Astrocyte (in vitro differentiated cells and primary cell): ENCODE data around the gene EFCAB6. TPM values are rescaled to one million over a fixed set of nuclear protein-coding genes. Genes with fewer than 3 reads are reported as not detected.

Source experiments
- DNase-seq: peaks from one replicate; pipeline ENCODE4 v3.0.0-alpha.2; 2010; ENCODE audit warnings: low read depth
- FAIRE-seq: peaks from 2 replicates; lab custom pipeline; 2011; peaks lifted over from hg19 to GRCh38; lab: Jason Lieb, UNC
- H2AFZ ChIP-seq: 2 replicates; pipeline ENCODE4 v1.6.0; 2012; ENCODE audit warnings: low read depth, low read length, inconsistent platforms
- H3K27ac ChIP-seq: 2 replicates; pipeline ENCODE4 v1.5.1; 2011; ENCODE audit warnings: low read depth, low read length, inconsistent platforms
- H3K27me3 ChIP-seq: 2 replicates; pipeline ENCODE4 v1.6.0; 2011; ENCODE audit warnings: low read length, inconsistent platforms; ENCODE audit not compliant: insufficient read depth
- H3K36me3 ChIP-seq: 2 replicates; pipeline ENCODE4 v1.5.1; 2011; ENCODE audit warnings: low read length, inconsistent platforms; ENCODE audit not compliant: insufficient read depth
- H3K4me1 ChIP-seq: 2 replicates; pipeline ENCODE4 v1.5.1; 2011; ENCODE audit warnings: low read length, inconsistent platforms; ENCODE audit not compliant: insufficient read depth
- H3K4me2 ChIP-seq: 2 replicates; pipeline ENCODE4 v1.6.0; 2012; ENCODE audit warnings: low read length, inconsistent platforms
- H3K4me3 ChIP-seq: 2 replicates; pipeline ENCODE4 v1.5.1; 2011; ENCODE audit warnings: low read depth, mild to moderate bottlenecking, low read length, inconsistent platforms; ENCODE audit not compliant: insufficient read depth
- H3K79me2 ChIP-seq: 2 replicates; pipeline ENCODE4 v1.6.0; 2012; ENCODE audit warnings: mild to moderate bottlenecking, low read length, inconsistent platforms; ENCODE audit not compliant: insufficient read depth
- H3K9ac ChIP-seq: 2 replicates; pipeline ENCODE4 v1.6.0; 2012; ENCODE audit warnings: mild to moderate bottlenecking, low read length, inconsistent platforms
- H3K9me3 ChIP-seq: 2 replicates; pipeline ENCODE4 v1.5.1; 2012; ENCODE audit warnings: low read depth, mild to moderate bottlenecking, low read length, inconsistent platforms; ENCODE audit not compliant: insufficient read depth
- H4K20me1 ChIP-seq: 2 replicates; pipeline ENCODE4 v1.6.0; 2012; ENCODE audit warnings: low read length, inconsistent platforms; ENCODE audit not compliant: insufficient read depth
- H3K27ac Mint-ChIP-seq: one replicate; pipeline ENCODE4 v1.8.0; 2021; ENCODE audit warnings: mild to moderate bottlenecking, mixed read lengths; ENCODE audit not compliant: unreplicated experiment
- H3K27me3 Mint-ChIP-seq: one replicate; pipeline ENCODE4 v1.8.0; 2021; ENCODE audit warnings: low read depth, mixed read lengths; ENCODE audit not compliant: unreplicated experiment
- H3K36me3 Mint-ChIP-seq: one replicate; pipeline ENCODE4 v1.8.0; 2021; ENCODE audit warnings: low read depth, mixed read lengths; ENCODE audit not compliant: unreplicated experiment
- H3K4me1 Mint-ChIP-seq: one replicate; pipeline ENCODE4 v1.8.0; 2021; ENCODE audit warnings: low read depth, mixed read lengths; ENCODE audit not compliant: unreplicated experiment
- H3K4me3 Mint-ChIP-seq: one replicate; pipeline ENCODE4 v1.8.0; 2021; ENCODE audit warnings: mild to moderate bottlenecking, moderate library complexity, mixed read lengths; ENCODE audit not compliant: unreplicated experiment
- H3K9me3 Mint-ChIP-seq: one replicate; pipeline ENCODE4 v1.8.0; 2021; ENCODE audit warnings: mild to moderate bottlenecking, mixed read lengths; ENCODE audit not compliant: unreplicated experiment
- EZH2 ChIP-seq: IDR thresholded peaks from 2 replicates; pipeline ENCODE4 v1.6.1; 2012; ENCODE audit warnings: mild to moderate bottlenecking, low read length, inconsistent platforms; ENCODE audit not compliant: insufficient read depth
- total RNA-seq: library from RNA; stranded (reverse); gene quantifications from 2 replicates; pipeline ENCODE4 v1.2.1, GENCODE V29; 2021
- TF ChIP-seq, protein P1 (sequence below): IDR thresholded peaks from 2 replicates; pipeline ENCODE4 v1.5.1; 2011; ENCODE audit warnings: low read depth, mild to moderate bottlenecking, inconsistent platforms, low read length, moderate library complexity; ENCODE audit not compliant: insufficient read depth

Gene EFCAB6
- total RNA-seq, 1 donor from 2014 or later: 1.2 TPM

DNA sequence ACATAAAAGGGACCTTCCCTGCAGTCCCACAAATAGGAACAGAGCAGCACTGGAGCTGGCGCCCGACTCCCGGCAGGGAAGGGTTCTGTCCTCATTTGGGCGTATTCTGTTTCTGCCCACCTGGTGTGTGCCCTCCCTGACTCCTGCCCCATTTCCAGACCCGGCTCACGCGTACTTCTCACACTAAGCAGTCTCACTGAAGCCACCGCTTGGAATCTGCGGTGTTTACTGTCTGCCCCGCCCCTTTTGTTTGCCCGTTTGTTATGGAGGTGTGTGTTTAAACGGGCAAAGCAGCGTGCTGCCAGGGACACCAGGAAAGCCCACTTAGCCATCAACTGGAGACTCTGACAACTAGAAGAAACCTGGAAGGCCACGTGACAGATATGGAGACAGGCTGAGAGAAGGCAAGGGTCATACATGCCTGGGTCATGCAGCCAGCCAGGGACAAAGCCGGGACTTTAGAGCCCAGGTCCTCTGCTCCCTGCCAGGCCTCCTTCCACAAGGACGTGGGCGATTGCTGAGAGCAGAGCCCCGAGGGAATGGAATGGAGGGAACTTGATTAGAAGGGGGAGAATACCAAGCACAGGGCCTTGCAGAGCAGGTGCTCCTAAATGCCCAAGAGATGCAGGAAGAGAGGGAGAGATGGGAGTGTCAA lies 8.7 kb upstream of the EFCAB6 start:
- Mint-ChIP-seq H3K4me3 (no peak overlapping the region), H3K27me3 (peaks cover 2% of the 10 kb centered on the region), H3K4me1 (peaks cover 10% of the 10 kb centered on the region), H3K9me3 (no peaks in the 10 kb centered on the region), H3K27ac (no peak overlapping the region), H3K36me3 (peaks cover under 1% of the 10 kb centered on the region)
- H3K4me1 ChIP-seq: no peaks in the 10 kb centered on the region
- H3K4me2 ChIP-seq: no peak overlapping the region
- FAIRE-seq: no peak
- H3K79me2 ChIP-seq: no peaks in the 10 kb centered on the region
- H3K9ac ChIP-seq: no peak overlapping the region
- no peaks in the 10 kb centered on the region for H4K20me1 ChIP-seq
- no peak for DNase-seq
- H3K36me3 ChIP-seq: no peaks in the 10 kb centered on the region
- no peaks in the 10 kb centered on the region for H3K27me3 ChIP-seq
- no peak overlapping the region for H2AFZ ChIP-seq
- no peak overlapping the region for H3K4me3 ChIP-seq
- no peak overlapping the region for H3K27ac ChIP-seq
- no peaks in the 10 kb centered on the region for H3K9me3 ChIP-seq
- TF ChIP-seq EZH2: no peak
- TF ChIP-seq, protein P1, sequence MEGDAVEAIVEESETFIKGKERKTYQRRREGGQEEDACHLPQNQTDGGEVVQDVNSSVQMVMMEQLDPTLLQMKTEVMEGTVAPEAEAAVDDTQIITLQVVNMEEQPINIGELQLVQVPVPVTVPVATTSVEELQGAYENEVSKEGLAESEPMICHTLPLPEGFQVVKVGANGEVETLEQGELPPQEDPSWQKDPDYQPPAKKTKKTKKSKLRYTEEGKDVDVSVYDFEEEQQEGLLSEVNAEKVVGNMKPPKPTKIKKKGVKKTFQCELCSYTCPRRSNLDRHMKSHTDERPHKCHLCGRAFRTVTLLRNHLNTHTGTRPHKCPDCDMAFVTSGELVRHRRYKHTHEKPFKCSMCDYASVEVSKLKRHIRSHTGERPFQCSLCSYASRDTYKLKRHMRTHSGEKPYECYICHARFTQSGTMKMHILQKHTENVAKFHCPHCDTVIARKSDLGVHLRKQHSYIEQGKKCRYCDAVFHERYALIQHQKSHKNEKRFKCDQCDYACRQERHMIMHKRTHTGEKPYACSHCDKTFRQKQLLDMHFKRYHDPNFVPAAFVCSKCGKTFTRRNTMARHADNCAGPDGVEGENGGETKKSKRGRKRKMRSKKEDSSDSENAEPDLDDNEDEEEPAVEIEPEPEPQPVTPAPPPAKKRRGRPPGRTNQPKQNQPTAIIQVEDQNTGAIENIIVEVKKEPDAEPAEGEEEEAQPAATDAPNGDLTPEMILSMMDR: no peak

DNA sequence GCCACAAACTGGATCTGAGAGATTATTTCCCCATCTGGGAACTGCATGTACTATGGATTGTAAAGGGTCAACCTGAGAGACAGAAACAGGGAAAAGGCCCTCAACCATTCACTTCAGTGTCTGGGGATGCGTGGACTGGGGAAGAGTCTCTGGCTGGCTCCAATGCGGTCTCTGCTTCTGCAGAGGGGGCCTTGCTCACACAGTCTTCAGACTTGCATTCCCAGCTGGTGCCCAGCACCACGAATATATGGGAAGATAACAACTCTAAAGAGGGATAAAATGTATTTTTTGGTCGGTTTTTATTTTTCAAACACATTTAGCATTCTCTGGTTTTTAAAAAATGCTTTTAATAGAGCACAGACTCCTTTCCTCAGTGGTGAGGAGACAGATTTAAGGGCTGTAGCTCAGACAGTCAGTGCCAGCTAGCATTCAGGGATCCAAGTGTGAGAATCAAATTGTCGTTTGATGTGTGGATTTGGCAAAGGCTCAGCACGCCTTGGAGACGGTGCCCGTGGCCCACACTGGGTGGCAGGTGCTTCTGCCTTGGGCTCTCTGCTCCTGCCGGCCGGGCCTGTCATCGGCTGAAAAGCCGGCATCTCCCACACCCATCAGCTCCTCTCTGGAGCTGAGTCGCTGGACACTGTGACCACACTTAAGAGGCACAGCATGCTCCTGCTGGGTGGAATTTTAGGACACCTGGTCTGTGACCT lies 8.0 kb upstream of the EFCAB6 start:
- Mint-ChIP-seq H3K4me3 (no peak overlapping the region), H3K27ac (no peak overlapping the region), H3K27me3 (peaks cover 2% of the 10 kb centered on the region), H3K4me1 (peaks cover 4% of the 10 kb centered on the region), H3K36me3 (no peaks in the 10 kb centered on the region), H3K9me3 (no peaks in the 10 kb centered on the region)
- no peak overlapping the region for H3K4me3 ChIP-seq
- no peak overlapping the region for H3K9ac ChIP-seq
- H3K27ac ChIP-seq: no peak overlapping the region
- H4K20me1 ChIP-seq: no peaks in the 10 kb centered on the region
- H3K9me3 ChIP-seq: no peaks in the 10 kb centered on the region
- no peaks in the 10 kb centered on the region for H3K4me1 ChIP-seq
- H3K27me3 ChIP-seq: no peaks in the 10 kb centered on the region
- H3K4me2 ChIP-seq: no peak overlapping the region
- H2AFZ ChIP-seq: no peak overlapping the region
- TF ChIP-seq EZH2: no peak
- TF ChIP-seq, protein P1: no peak
- no peak for DNase-seq
- no peak for FAIRE-seq
- no peaks in the 10 kb centered on the region for H3K79me2 ChIP-seq
- H3K36me3 ChIP-seq: no peaks in the 10 kb centered on the region

DNA sequence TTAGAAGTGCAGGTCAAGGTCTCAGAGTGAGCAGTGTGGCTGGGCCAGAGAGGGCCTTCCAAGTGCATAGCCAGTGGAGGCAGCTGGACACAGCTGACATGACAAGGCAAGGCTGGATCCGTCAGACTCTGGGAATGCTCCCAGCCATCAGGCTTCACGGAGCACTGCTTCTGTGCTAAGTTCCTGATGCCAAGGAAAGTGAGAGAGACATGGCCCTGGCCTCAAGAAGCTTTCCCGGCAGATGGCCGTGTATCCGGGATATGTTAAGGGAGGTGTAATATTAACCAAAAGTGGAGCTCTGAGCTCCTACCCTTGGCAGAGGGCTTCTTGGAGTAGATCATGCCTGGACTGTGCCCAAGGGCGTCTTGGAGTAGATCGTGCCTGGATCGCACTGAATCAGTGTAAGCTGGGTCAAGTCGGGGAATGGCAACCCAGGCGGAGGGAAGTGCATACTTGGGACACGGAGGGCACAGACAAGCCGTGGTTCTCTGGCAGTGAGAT lies 7.4 kb upstream of the EFCAB6 start:
- Histone ChIP-seq H3K4me1 (no peaks in the 10 kb centered on the region), H3K27ac (no peak overlapping the region), H3K4me2 (no peak overlapping the region), H4K20me1 (no peaks in the 10 kb centered on the region), H2AFZ (no peak overlapping the region), H3K27me3 (no peaks in the 10 kb centered on the region), H3K36me3 (no peaks in the 10 kb centered on the region), H3K9ac (no peak overlapping the region), H3K9me3 (no peaks in the 10 kb centered on the region), H3K79me2 (no peaks in the 10 kb centered on the region), H3K4me3 (no peak overlapping the region)
- Mint-ChIP-seq H3K36me3 (no peaks in the 10 kb centered on the region), H3K27me3 (peaks cover 2% of the 10 kb centered on the region), H3K27ac (no peak overlapping the region), H3K4me3 (no peak overlapping the region), H3K9me3 (no peaks in the 10 kb centered on the region), H3K4me1 (peaks cover 4% of the 10 kb centered on the region)
- FAIRE-seq (no peak), DNase-seq (no peak)
- TF ChIP-seq, protein P1: no peak
- no peak for TF ChIP-seq EZH2
